Stimulated activated CD8-positive, alpha-beta memory T cell treated with anti-CD3 and anti-CD28 coated beads, Interleukin-4, amount 100 ng/mL, for 24 hours (primary cell): ENCODE data around the gene SESN1.
"Not testable (repeated sequence)": the region's sequence is repeated elsewhere in the genome, so short reads cannot be mapped to it uniquely, and the experiment has no call there.

Source experiments
- DNase-seq: peaks from one replicate; pipeline ENCODE4 v3.0.0-alpha.2; 2020; ENCODE audit warnings: low read depth

The SESN1 gene

GRCh38 chr6:109000289-109000688, 94.4 kb downstream of the SESN1 start:
- no peak for DNase-seq

DNA sequence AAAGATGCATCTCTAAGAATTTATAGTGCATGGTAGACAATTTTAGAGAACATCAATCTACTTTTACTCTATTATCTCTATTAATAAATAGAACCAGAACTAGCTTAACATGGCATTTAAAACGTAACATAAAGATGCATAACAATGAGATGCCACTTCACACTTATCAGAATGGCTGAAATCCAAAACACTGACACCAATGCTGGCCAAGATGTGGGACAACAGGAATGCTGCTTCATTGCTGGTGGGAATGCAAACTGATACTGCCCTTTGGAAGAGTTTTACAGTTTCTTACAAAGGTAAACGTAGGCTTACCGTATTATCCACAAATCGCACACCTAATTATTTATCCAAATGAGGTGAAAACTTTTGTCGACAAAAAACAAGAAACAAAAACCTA, 95.2 kb downstream of the SESN1 start:
- DNase-seq = no peak

DNA sequence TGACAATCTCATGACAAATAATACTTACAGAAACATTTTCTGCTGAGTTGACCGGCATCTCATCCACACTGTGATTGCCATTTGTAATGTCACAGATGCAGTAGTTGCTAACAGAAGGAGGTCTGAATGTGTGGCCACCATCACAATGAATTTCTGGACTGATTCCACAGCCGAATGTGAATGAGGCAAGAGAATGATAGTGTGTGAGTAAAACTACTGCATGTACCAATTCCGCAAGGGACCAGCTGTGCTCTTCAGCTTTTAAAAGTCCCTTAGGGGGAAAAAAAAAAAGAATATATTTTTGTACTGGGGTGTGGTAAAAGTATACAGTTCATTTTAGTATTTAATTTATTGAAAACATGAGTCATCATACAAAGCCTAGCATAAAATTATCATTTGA, 96.2 kb downstream of the SESN1 start:
- no peak for DNase-seq

DNA sequence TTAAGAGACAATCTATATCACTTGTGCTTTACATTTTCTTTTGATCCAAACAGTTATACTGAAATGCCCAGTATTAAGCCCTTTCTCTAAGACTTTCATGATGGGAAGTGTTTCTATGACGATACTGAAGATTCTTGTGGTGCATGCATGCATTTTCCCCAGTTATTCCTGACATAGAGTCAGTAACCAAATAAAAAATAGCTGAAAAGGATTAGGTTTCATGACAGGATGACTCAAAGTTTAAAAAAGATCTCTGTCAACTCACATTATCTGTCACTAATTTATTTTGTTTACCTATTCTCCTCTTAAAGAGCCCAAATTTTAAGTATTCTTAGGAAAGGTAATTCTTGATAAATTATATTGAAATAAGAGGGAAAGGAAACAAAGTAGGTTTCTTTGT, 98.4 kb downstream of the SESN1 start:
- DNase-seq = no peak

DNA sequence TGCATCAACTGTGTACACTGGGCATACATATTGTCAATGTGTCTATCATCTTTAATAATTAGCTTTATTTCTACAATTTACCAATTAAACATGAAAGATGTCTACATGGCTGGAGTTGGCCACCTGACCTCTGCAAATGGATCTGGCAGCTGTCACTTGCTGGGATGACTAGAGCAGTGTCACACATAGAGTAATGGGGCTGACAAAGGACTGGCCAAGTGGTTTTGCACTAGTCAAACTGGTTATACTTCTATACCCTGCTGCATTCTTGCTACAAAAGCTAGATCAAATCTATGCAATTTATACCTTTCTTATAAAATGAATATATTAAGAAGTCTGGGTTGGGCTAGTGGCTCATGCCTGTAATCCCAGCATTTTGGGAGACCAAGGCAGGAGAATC, 99.3 kb downstream of the SESN1 start:
- no peak for DNase-seq

- no peak for DNase-seq
Observed at GRCh38 chr6:108993876-108994275, 100.8 kb downstream of the SESN1 start.

- DNase-seq = no peak
Observed at GRCh38 chr6:108989700-108990099, 104.9 kb downstream of the SESN1 start.

- no peak for DNase-seq
Observed at GRCh38 chr6:108988765-108989164, 105.9 kb downstream of the SESN1 start.

DNA sequence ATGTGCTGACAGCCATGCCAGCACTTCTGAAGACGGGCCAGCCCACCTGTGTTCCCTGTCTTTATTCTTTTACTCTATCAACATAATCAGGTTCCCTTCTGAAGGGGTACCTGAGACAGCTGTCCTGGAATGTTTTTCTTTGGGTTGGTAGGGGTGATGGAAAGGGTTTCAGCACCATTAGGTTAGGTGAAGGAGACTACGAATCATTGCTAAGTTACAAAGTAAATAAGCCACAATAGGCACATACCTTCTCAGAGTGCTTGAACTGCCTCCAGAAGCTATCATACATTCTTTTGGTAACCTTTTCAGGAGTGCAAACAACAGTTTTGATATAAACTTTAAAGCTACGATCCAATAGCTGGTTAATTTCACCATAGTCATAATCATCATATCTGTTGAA, 106.3 kb downstream of the SESN1 start:
- DNase-seq = no peak

DNA sequence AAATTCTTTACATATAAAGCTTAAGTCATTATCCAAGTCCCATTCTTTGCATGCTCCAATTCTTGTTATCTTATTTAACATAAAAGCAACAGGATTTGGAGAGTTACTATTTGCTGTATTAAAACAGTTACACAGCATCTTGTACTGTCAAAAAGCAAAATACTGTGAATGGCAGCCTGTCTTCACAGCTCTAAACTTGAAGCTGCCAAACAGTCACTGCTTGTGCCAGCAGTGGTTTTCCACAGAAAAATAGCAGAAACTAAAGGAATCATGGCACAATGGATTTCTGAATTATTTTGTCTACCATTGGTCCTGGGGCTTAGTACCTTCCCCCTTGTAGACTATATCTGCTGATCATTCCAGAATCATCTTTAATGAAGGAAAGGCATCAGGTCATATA, 107.5 kb downstream of the SESN1 start:
- no peak for DNase-seq

GRCh38 chr6:108985301-108985700, 109.3 kb downstream of the SESN1 start:
- DNase-seq = no peak

DNA sequence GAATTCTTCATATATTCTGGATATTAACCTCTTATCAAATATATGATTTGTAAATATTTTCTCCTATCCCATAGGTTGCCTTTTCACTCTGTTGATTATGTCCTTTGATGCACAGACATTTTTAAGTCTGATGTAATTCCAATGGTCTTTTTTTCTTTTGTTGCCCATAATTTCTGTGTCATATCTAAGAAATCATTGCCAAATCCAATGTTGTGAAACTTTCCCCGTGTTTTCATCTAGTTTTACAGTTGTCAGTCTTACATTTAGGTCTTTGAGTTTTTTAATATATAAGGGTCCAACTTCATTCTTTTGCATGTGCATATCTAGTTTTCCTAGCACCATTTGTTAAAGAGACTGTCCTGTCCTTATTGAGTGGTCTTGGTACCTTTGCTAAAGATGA, 111.5 kb downstream of the SESN1 start:
- no peak for DNase-seq

GRCh38 chr6:108982154-108983113, 112.2 kb downstream of the SESN1 start:
- no peak for DNase-seq

- DNase-seq = not testable (repeated sequence)
Observed at GRCh38 chr6:108978638-108979037, 116.0 kb downstream of the SESN1 start.

- DNase-seq = no peak
Observed at GRCh38 chr6:108974201-108974600, 120.4 kb downstream of the SESN1 start.

GRCh38 chr6:108969776-108970175, 124.9 kb downstream of the SESN1 start:
- DNase-seq = no peak

GRCh38 chr6:108968325-108969316, 126.0 kb downstream of the SESN1 start:
- DNase-seq = no peak

DNA sequence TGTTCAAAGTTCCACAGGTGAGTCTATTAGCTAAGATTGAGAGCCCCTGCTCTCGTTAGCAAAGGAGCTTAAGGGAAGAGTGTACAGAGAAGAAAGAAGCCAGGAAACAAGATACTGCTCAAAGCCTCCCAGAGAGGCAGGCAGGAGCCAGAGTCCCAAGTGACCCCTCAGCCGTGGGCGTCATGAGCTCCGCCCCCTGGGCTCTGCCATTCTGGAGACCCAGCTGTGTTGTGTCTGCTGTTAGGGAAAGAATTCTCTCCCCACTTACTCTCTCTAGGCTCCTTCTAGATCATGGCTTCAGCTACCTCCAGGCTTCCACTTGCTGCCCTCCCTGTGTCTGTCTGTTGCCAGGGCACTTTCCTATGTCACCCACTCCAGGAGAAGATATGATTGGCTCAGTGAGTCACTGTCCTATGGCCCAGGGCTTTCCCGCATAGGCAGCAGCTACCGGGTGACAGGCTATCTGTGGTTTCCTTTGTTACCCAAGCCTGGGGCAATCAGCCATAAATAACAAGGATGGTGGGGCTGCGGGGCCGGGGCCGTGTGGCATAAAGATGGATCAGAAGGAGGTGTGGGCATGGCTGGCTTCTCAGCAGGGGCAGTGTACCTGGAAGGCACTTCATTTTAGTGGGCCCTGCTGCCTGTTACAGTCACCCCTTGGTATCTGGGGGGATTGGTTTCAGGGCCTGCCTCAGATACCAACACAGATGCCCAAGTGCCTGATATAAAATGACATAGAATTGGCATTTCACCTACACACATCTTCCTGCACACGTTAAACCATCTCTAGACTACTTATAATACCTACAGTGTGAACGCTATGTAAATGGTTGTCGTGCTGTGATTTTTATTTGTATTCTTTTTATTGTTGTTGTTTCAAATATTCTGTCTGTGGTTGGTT, 127.5 kb downstream of the SESN1 start:
- DNase-seq = no peak

DNA sequence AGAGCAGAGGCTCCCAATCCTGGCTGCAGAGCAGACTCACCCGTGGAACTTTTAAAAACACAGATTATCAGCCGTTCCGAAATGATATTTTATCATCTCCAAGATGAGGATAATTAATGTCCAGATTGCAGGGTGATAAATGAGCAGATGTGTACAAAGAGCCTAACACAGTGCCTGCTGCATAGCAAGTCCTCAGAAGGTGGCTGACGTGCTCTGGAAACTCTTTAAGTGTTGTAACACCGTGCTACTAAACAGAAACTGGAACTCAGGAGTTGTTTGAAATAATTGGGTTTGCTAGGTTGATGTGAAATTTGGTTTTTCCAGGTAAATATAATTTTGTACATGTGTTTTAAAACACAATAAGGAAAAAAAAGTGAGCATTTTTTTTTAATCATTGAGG, 128.4 kb downstream of the SESN1 start:
- DNase-seq = no peak

DNA sequence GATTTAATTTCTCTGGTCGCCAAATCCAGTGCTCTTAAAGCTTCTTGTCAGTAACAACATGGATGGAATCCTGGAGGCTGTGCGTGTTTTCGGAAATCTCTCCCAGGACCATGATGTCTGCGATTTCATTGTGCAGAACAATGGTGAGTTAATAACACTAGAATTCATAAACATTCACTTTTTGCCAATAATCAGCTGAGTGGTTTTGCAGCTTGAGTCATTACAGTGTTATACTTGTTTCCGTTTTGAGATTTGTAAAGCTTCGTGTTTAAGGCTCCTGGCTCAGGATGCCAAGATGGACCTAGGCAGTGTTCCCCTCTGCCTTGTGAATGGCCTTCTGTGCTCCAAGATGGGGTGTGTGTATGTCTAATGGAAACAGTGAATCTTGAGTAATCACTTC, 132.7 kb downstream of the SESN1 start:
- no peak for DNase-seq

- no peak for DNase-seq
Observed at GRCh38 chr6:108961077-108961476, 133.6 kb downstream of the SESN1 start.

- no peak for DNase-seq
Observed at GRCh38 chr6:108960601-108961000, 134.0 kb downstream of the SESN1 start.
